Activated CD8-positive, alpha-beta T cell treated with anti-CD3 and anti-CD28 coated beads for 36 hours (primary cell): ENCODE data around the gene SLC24A3. TPM values are rescaled to one million over a fixed set of nuclear protein-coding genes. Genes with fewer than 3 reads are reported as not detected.

ENCODE experiments used
- ATAC-seq: fragments of 200-7000 bp; cut with Tn5 transposase; one replicate; pipeline ENCODE4 v1.10.0; 2021; ENCODE audit warnings: mild to moderate bottlenecking, moderate library complexity
- CTCF ChIA-PET: fragments of 350-600 bp; sonication (Branson Sonifier 250); formaldehyde crosslinking; loops from one replicate; lab custom pipeline; 2021; ENCODE audit warnings: antibody characterized with exemption; lab: Charles Lee
- POLR2A ChIA-PET: fragments of 350-600 bp; sonication (Branson Sonifier 250); formaldehyde crosslinking; loops from one replicate; lab custom pipeline; 2021; ENCODE audit warnings: antibody characterized with exemption; lab: Charles Lee
- DNase-seq: peaks from one replicate; pipeline ENCODE4 v3.0.0-alpha.2; 2020
- H3K27ac Mint-ChIP-seq: one replicate; pipeline ENCODE4 v1.8.0; 2021; ENCODE audit warnings: mild to moderate bottlenecking, mixed read lengths
- H3K27me3 Mint-ChIP-seq: one replicate; pipeline ENCODE4 v1.8.0; 2021; ENCODE audit warnings: mixed read lengths
- H3K36me3 Mint-ChIP-seq: one replicate; pipeline ENCODE4 v1.8.0; 2021; ENCODE audit warnings: low read depth, mixed read lengths
- H3K4me1 Mint-ChIP-seq: one replicate; pipeline ENCODE4 v1.8.0; 2021; ENCODE audit warnings: low read depth, mixed read lengths
- H3K4me3 Mint-ChIP-seq: one replicate; pipeline ENCODE4 v1.8.0; 2021; ENCODE audit warnings: mild to moderate bottlenecking, moderate library complexity, mixed read lengths
- H3K9me3 Mint-ChIP-seq: one replicate; pipeline ENCODE4 v1.8.0; 2021; ENCODE audit warnings: mixed read lengths
- CTCF ChIP-seq: fragments of 200-600 bp; IDR thresholded peaks from one replicate; pipeline ENCODE4 v1.8.0; 2022; ENCODE audit warnings: antibody characterized with exemption, mild to moderate bottlenecking
- intact Hi-C: fragments of 100-400 bp; cut with micrococcal nuclease; formaldehyde crosslinking; loops from one replicate; pipeline ENCODE4 v1.10.0; 2022
- total RNA-seq, 2 experiments: library from RNA; stranded (reverse); gene quantifications; one replicate each; pipeline ENCODE4 v1.2.3, GENCODE V29; 2021

The SLC24A3 gene
- total RNA-seq, 2 experiments from 2014 or later, result not detected

DNA sequence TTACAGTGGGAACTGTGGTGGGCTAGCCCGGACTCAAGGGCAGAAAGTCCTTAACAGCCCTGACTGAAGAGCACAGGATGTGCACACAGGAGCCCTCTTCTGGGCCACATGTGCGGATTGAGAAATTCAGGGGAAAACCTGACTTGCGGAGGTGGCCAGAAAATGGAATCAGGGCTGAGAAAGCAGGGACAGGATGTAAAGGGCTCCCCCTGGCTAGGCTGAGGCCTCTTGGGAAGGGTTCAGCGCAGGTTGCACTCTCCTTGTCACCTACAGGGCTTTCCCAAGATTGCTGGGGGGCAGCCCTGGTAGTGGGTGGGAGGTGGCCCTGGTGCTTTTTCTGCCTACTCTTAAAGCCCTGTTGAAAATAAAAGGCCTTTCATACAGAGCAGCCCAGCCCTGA lies 251.2 kb downstream of the SLC24A3 start:
- Mint-ChIP-seq H3K4me3 (no peak overlapping the region), H3K4me1 (no peaks in the 10 kb centered on the region), H3K9me3 (no peaks in the 10 kb centered on the region), H3K36me3 (no peaks in the 10 kb centered on the region), H3K27me3 (no peaks in the 10 kb centered on the region), H3K27ac (no peak overlapping the region)
- DNase-seq, result no peak
- ChIA-PET POLR2A (no interaction called here), CTCF (no interaction called here)
- no peak for ATAC-seq
- intact Hi-C loops, result no loop called here
- no peak for TF ChIP-seq CTCF

GRCh38 chr20:19465536-19465935 lies 253.1 kb downstream of the SLC24A3 start:
- ATAC-seq (no peak), DNase-seq (no peak)
- H3K4me1 Mint-ChIP-seq, result no peaks in the 10 kb centered on the region
- no peak overlapping the region for H3K4me3 Mint-ChIP-seq
- intact Hi-C loops, result no loop called here
- POLR2A ChIA-PET, result no interaction called here
- CTCF ChIA-PET, result no interaction called here
- TF ChIP-seq CTCF, result no peak
- no peaks in the 10 kb centered on the region for H3K9me3 Mint-ChIP-seq
- H3K36me3 Mint-ChIP-seq, result no peaks in the 10 kb centered on the region
- no peaks in the 10 kb centered on the region for H3K27me3 Mint-ChIP-seq
- H3K27ac Mint-ChIP-seq, result no peak overlapping the region

DNA sequence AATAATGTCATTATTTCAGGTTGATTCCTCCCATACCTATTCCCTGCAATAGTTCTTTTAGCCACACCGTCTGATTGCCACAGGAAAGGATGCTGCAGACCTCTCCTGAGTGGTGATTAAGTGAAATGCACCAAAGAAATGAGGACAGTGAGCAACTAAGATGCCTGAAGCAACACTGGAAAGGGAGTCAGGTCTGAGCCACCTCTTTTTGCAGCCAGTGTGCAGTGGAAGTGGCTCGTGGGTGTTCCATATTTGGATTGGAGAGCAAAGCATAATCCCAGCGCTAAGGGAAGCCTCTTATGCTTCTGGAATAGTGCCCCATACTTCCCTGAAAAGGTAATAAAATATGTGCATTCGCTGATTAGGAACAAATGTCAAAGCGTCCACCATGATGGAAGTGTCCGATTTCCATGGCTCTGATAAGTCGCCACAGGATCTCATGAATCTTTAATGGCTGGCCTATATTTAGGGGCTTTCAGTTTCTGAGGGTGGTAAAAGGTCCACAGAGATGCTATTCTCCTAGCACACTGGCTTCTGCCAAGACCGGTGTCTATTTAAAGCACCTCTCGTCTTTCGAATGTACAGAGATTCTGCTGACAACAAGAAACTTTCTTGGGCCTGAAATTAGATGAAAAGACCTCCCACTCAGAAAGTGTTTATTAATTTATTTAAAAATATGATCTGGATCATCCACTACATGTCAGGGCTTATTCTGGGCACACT lies 253.9 kb downstream of the SLC24A3 start:
- no peaks in the 10 kb centered on the region for H3K36me3 Mint-ChIP-seq
- ChIA-PET POLR2A (no interaction called here), CTCF (no interaction called here)
- no peak overlapping the region for H3K4me3 Mint-ChIP-seq
- DNase-seq, result no peak
- ATAC-seq, result no peak
- H3K27me3 Mint-ChIP-seq, result no peaks in the 10 kb centered on the region
- intact Hi-C loops, result no loop called here
- no peaks in the 10 kb centered on the region for H3K9me3 Mint-ChIP-seq
- TF ChIP-seq CTCF, result no peak
- H3K27ac Mint-ChIP-seq, result no peak overlapping the region
- H3K4me1 Mint-ChIP-seq, result no peaks in the 10 kb centered on the region

DNA sequence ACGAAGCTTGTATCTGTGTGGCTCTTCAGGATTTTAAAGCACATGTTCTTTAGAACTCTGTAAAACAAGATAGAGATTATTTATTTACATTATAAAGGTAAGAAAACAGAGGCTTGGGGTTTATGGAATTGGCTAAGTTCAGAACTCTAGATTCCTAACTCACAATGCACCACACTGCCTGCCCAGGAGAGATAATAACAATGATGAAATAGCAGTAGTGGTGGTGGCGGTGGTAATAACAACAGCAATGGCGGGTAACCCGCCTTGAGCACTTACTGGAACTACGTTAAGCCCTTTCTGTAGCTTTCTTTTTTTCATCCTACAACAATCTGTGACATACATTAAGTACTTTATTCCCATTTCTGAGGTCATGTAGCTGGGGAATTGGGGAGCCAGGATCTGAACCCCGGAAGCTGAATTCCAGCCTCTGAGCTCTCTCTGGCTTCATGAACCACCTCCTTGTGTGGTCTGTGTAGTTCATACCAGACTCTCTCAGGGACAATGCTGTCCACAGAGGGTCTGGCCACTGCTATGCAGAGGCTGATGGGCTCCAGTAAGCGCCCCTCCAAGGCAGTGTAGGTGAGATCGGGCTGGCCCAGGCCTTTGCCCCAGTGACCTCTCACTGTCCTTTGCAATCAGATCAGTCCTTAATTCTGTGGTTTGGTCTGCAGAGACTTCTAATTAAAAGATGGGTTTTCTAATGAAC lies 260.9 kb downstream of the SLC24A3 start:
- no peak overlapping the region for H3K27ac Mint-ChIP-seq
- H3K4me1 Mint-ChIP-seq, result no peaks in the 10 kb centered on the region
- no peaks in the 10 kb centered on the region for H3K27me3 Mint-ChIP-seq
- intact Hi-C loops, result no loop called here
- ChIA-PET CTCF (no interaction called here), POLR2A (no interaction called here)
- TF ChIP-seq CTCF, result no peak
- no peak overlapping the region for H3K4me3 Mint-ChIP-seq
- no peaks in the 10 kb centered on the region for H3K36me3 Mint-ChIP-seq
- no peak for DNase-seq
- H3K9me3 Mint-ChIP-seq, result no peaks in the 10 kb centered on the region
- ATAC-seq, result no peak

DNA sequence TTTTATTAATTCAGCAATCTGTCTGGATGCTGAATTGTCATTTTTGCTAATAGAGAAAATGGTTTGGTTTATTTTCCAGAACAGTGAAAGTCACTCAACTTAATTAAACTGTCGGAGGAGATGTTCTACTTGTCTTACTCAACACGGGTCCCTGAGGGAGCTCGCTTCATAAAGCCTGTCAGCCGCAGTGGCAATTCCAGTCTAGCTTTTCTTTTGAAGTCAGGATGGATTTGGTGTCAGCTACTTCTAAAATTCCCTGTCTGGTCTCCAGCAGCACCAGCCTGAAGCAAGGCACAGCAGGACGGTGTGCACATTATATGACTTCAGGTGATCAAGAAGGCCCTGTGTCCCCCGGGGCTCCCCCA lies 261.5 kb downstream of the SLC24A3 start:
- no peak for TF ChIP-seq CTCF
- Mint-ChIP-seq H3K4me1 (peaks cover under 1% of the 10 kb centered on the region), H3K27me3 (no peaks in the 10 kb centered on the region), H3K27ac (no peak overlapping the region), H3K4me3 (no peak overlapping the region), H3K9me3 (no peaks in the 10 kb centered on the region), H3K36me3 (no peaks in the 10 kb centered on the region)
- no peak for DNase-seq
- intact Hi-C loops, result no loop called here
- ChIA-PET POLR2A (no interaction called here), CTCF (no interaction called here)
- no peak for ATAC-seq
